GM12892 (cell line): ENCODE measurements around the gene NCAM1.

ENCODE experiments used
- DNase-seq: peaks from one replicate; pipeline ENCODE4 v3.0.0; 2011; ENCODE audit not compliant: insufficient read length
- FAIRE-seq: peaks from 2 replicates; lab custom pipeline; 2011; peaks lifted over from hg19 to GRCh38; lab: Jason Lieb, UNC
- POLR2A ChIP-seq: IDR thresholded peaks from 2 replicates; pipeline ENCODE4 v1.6.1; 2011; ENCODE audit warnings: low read depth, low read length, control low read depth
- POLR2AphosphoS5 ChIP-seq: IDR thresholded peaks from 2 replicates; pipeline ENCODE4 v1.6.1; 2011; ENCODE audit warnings: low read depth, low read length, control low read depth
- TAF1 ChIP-seq: IDR thresholded peaks from 2 replicates; pipeline ENCODE4 v1.6.1; 2011; ENCODE audit warnings: low read depth, mild to moderate bottlenecking, control low read depth, low read length, borderline replicate concordance

NCAM1 gene

GRCh38 chr11:113202431-113202830, 241.2 kb downstream of the NCAM1 start:
- FAIRE-seq (no peak), DNase-seq (no peak)

GRCh38 chr11:113203141-113203753, 242.0 kb downstream of the NCAM1 start:
- DNase-seq = no peak
- no peak for TF ChIP-seq POLR2A
- no peak for TF ChIP-seq POLR2AphosphoS5
- TF ChIP-seq TAF1 = no peak
- no peak for FAIRE-seq

More at GRCh38 chr11:113202431-113202830, 241.2 kb downstream of the NCAM1 start:
- TF ChIP-seq POLR2A = no peak
- no peak for TF ChIP-seq POLR2AphosphoS5
- no peak for TF ChIP-seq TAF1

- DNase-seq = no peak
- no peak for TF ChIP-seq POLR2AphosphoS5
- TF ChIP-seq POLR2A = no peak
- TF ChIP-seq TAF1 = no peak
- FAIRE-seq = no peak
Observed at GRCh38 chr11:113204280-113204679, 243.1 kb downstream of the NCAM1 start.

GRCh38 chr11:113213549-113213948, 252.3 kb downstream of the NCAM1 start:
- DNase-seq (no peak), FAIRE-seq (no peak)
- TF ChIP-seq POLR2AphosphoS5 (no peak), TAF1 (no peak), POLR2A (no peak)

- no peak for TF ChIP-seq TAF1
- TF ChIP-seq POLR2A = no peak
- no peak for TF ChIP-seq POLR2AphosphoS5
- FAIRE-seq = no peak
- DNase-seq = no peak
Observed at GRCh38 chr11:113222241-113222640, 261.0 kb downstream of the NCAM1 start.

GRCh38 chr11:113234888-113235287, 273.7 kb downstream of the NCAM1 start:
- FAIRE-seq (no peak), DNase-seq (no peak)
- TF ChIP-seq POLR2A = no peak
- no peak for TF ChIP-seq TAF1
- TF ChIP-seq POLR2AphosphoS5 = no peak

GRCh38 chr11:113237261-113237660, 276.0 kb downstream of the NCAM1 start:
- FAIRE-seq = no peak
- DNase-seq = no peak
- no peak for TF ChIP-seq POLR2AphosphoS5
- TF ChIP-seq TAF1 = no peak
- TF ChIP-seq POLR2A = no peak

GRCh38 chr11:113238721-113239120, 277.5 kb downstream of the NCAM1 start:
- DNase-seq = no peak
- no peak for FAIRE-seq
- TF ChIP-seq POLR2A = no peak
- TF ChIP-seq TAF1 = no peak
- no peak for TF ChIP-seq POLR2AphosphoS5

- DNase-seq = no peak
- FAIRE-seq = no peak
- TF ChIP-seq POLR2A (no peak), POLR2AphosphoS5 (no peak), TAF1 (no peak)
Observed at GRCh38 chr11:113240389-113240788, 279.2 kb downstream of the NCAM1 start.

- TF ChIP-seq POLR2A (no peak), TAF1 (no peak), POLR2AphosphoS5 (no peak)
- DNase-seq = no peak
- no peak for FAIRE-seq
Observed at GRCh38 chr11:113240790-113241635, 279.8 kb downstream of the NCAM1 start.

- no peak for TF ChIP-seq POLR2AphosphoS5
- no peak for TF ChIP-seq TAF1
- TF ChIP-seq POLR2A = no peak
- DNase-seq (no peak), FAIRE-seq (no peak)
Observed at GRCh38 chr11:113241636-113242054, 280.4 kb downstream of the NCAM1 start.
